DND-41 (cell line): ENCODE results near the gene TRIP13.

Experiments used
- ATAC-seq: fragments of 200-7000 bp; cut with Tn5 transposase; 3 replicates; pipeline ENCODE4 v1.9.1; 2021; ENCODE audit warnings: low read depth; ENCODE audit not compliant: insufficient read depth
- DNase-seq: peaks from one replicate; pipeline ENCODE4 v3.0.0-alpha.2; 2020
- H2AFZ ChIP-seq: 2 replicates; pipeline ENCODE4 v1.6.0; 2012; ENCODE audit warnings: low read depth, low read length
- H3K27ac ChIP-seq: 2 replicates; pipeline ENCODE4 v1.5.1; 2012; ENCODE audit warnings: low read length, inconsistent platforms
- H3K27me3 ChIP-seq: fragments of 200-600 bp; sonication (generic); 2 replicates; pipeline ENCODE4 v1.6.0; 2012; ENCODE audit warnings: low read length, mild to moderate bottlenecking, inconsistent platforms; ENCODE audit not compliant: insufficient read depth, poor library complexity
- H3K36me3 ChIP-seq: 2 replicates; pipeline ENCODE4 v1.5.1; 2012; ENCODE audit warnings: low read length, inconsistent platforms; ENCODE audit not compliant: insufficient read depth
- H3K4me1 ChIP-seq: 2 replicates; pipeline ENCODE4 v1.5.1; 2012; ENCODE audit warnings: mild to moderate bottlenecking, low read length; ENCODE audit not compliant: insufficient read depth
- H3K4me2 ChIP-seq: 2 replicates; pipeline ENCODE4 v1.6.0; 2012; ENCODE audit warnings: mild to moderate bottlenecking, moderate library complexity, low read length, inconsistent platforms; ENCODE audit not compliant: insufficient read depth
- H3K4me3 ChIP-seq, 2 experiments: fragments of 200-600 bp in 1 of 2; shearing (Covaris generic) in 1 of 2; 2 replicates each; pipeline ENCODE4 v1.5.1; 2012 to 2016; ENCODE audit warnings: inconsistent platforms in 2 of 2, low read length in 2 of 2, mild to moderate bottlenecking in 2 of 2, low read depth in 1 of 2, moderate library complexity in 1 of 2
- H3K79me2 ChIP-seq: 2 replicates; pipeline ENCODE4 v1.6.0; 2012; ENCODE audit warnings: low read length, inconsistent platforms; ENCODE audit not compliant: insufficient read depth
- H3K9ac ChIP-seq: 2 replicates; pipeline ENCODE4 v1.6.0; 2012; ENCODE audit warnings: low read depth, mild to moderate bottlenecking, inconsistent platforms, low read length, moderate library complexity
- H3K9me3 ChIP-seq: 2 replicates; pipeline ENCODE4 v1.5.1; 2012; ENCODE audit warnings: low read length, moderate library complexity, mild to moderate bottlenecking, inconsistent platforms; ENCODE audit not compliant: insufficient read depth, severe bottlenecking
- H4K20me1 ChIP-seq: 2 replicates; pipeline ENCODE4 v1.6.0; 2012; ENCODE audit warnings: low read length; ENCODE audit not compliant: insufficient read depth
- CTCF ChIP-seq: IDR thresholded peaks from 2 replicates; pipeline ENCODE4 v1.5.1; 2012; ENCODE audit warnings: borderline replicate concordance, low read length, moderate library complexity, mild to moderate bottlenecking; ENCODE audit not compliant: poor library complexity, severe bottlenecking; ENCODE audit errors: extremely low read depth
- EZH2 ChIP-seq: IDR thresholded peaks from 3 replicates; pipeline ENCODE4 v1.6.1; 2012; ENCODE audit warnings: borderline replicate concordance, low read depth, mild to moderate bottlenecking, moderate library complexity, low read length, inconsistent platforms; ENCODE audit not compliant: severe bottlenecking

TRIP13 gene

GRCh38 chr5:880816-881550 is 11.7 kb upstream of the TRIP13 start:
- no peak for ATAC-seq
- H3K9me3 ChIP-seq: no peaks in the 10 kb centered on the region
- H3K4me3 ChIP-seq: no peak overlapping the region
- peaks cover 57% of the 10 kb centered on the region for H3K79me2 ChIP-seq
- peaks cover 72% of the 10 kb centered on the region for H4K20me1 ChIP-seq
- H3K4me2 ChIP-seq: no peak overlapping the region
- H3K36me3 ChIP-seq: peaks cover 80% of the 10 kb centered on the region
- no peaks in the 10 kb centered on the region for H3K4me1 ChIP-seq
- no peak overlapping the region for H3K9ac ChIP-seq
- no peaks in the 10 kb centered on the region for H3K27me3 ChIP-seq
- DNase-seq: no peak
- no peak overlapping the region for H3K27ac ChIP-seq
- TF ChIP-seq EZH2 (no peak), CTCF (no peak)
- H2AFZ ChIP-seq: no peak overlapping the region

- Histone ChIP-seq H3K4me3 (no peak overlapping the region), H3K27me3 (no peaks in the 10 kb centered on the region), H2AFZ (no peak overlapping the region), H3K36me3 (peaks cover 80% of the 10 kb centered on the region), H3K9ac (no peak overlapping the region), H3K9me3 (no peaks in the 10 kb centered on the region), H4K20me1 (peaks cover 71% of the 10 kb centered on the region), H3K79me2 (peaks cover 61% of the 10 kb centered on the region), H3K27ac (no peak overlapping the region), H3K4me1 (no peaks in the 10 kb centered on the region), H3K4me2 (no peak overlapping the region)
- ATAC-seq (no peak), DNase-seq (no peak)
- TF ChIP-seq EZH2: no peak
- no peak for TF ChIP-seq CTCF
Measured at GRCh38 chr5:881551-881935, 11.1 kb upstream of the TRIP13 start.

- no peaks in the 10 kb centered on the region for H3K9me3 ChIP-seq
- no peak overlapping the region for H2AFZ ChIP-seq
- peaks cover 72% of the 10 kb centered on the region for H4K20me1 ChIP-seq
- H3K4me1 ChIP-seq: no peaks in the 10 kb centered on the region
- no peak for TF ChIP-seq CTCF
- no peak for TF ChIP-seq EZH2
- ATAC-seq (no peak), DNase-seq (no peak)
- H3K27me3 ChIP-seq: no peaks in the 10 kb centered on the region
- H3K4me2 ChIP-seq: no peak overlapping the region
- no peak overlapping the region for H3K9ac ChIP-seq
- H3K27ac ChIP-seq: no peak overlapping the region
- no peak overlapping the region for H3K4me3 ChIP-seq
- peaks cover 80% of the 10 kb centered on the region for H3K36me3 ChIP-seq
- H3K79me2 ChIP-seq: peaks cover 66% of the 10 kb centered on the region
Measured at GRCh38 chr5:882253-883183, 10.2 kb upstream of the TRIP13 start.
